ENCODE measurements around the gene SLC8A1.

- no peak for TF ChIP-seq CTCF (IDR thresholded peaks at IDR 0.05)
- TF ChIP-seq POLR2A (IDR thresholded peaks at IDR 0.05): no peak
These were observed 186.3 kb downstream of the SLC8A1 start for GRCh38 chr2:40265602-40266001.
